HepG2 (cell line): ENCODE results near the gene NUDT3. TPM values are rescaled to one million over a fixed set of nuclear protein-coding genes. Genes with fewer than 3 reads are reported as not detected.

Experiments
- AKNA ChIP-seq: sonication (generic); formaldehyde crosslinking; IDR thresholded peaks from 2 replicates; pipeline ENCODE4 v1.4.0; 2020; ENCODE audit warnings: missing genetic modification reagents, borderline replicate concordance
- HBP1 ChIP-seq: IDR thresholded peaks from 2 replicates; pipeline ENCODE4 v1.6.1; 2016; ENCODE audit warnings: low read depth, control low read depth
- KLF11 ChIP-seq: IDR thresholded peaks from 2 replicates; pipeline ENCODE4 v1.6.1; 2016; ENCODE audit warnings: missing compliant biosample characterization
- MAX ChIP-seq: IDR thresholded peaks from 2 replicates; pipeline ENCODE4 v1.6.1; 2012; ENCODE audit warnings: inconsistent platforms
- NAIF1 ChIP-seq: sonication (generic); formaldehyde crosslinking; IDR thresholded peaks from 2 replicates; pipeline ENCODE4 v1.5.0; 2020; ENCODE audit warnings: mild to moderate bottlenecking, missing genetic modification reagents, borderline replicate concordance
- NR3C1 ChIP-seq: sonication (generic); formaldehyde crosslinking; IDR thresholded peaks from 2 replicates; pipeline ENCODE4 v1.4.0; 2020; ENCODE audit warnings: missing genetic modification reagents
- PRDM10 ChIP-seq: sonication (generic); formaldehyde crosslinking; IDR thresholded peaks from 2 replicates; pipeline ENCODE4 v1.4.0; 2020; ENCODE audit warnings: low read depth, missing genetic modification reagents
- SNAPC2 ChIP-seq: sonication (generic); formaldehyde crosslinking; IDR thresholded peaks from 2 replicates; pipeline ENCODE4 v1.8.1; 2022; ENCODE audit warnings: mild to moderate bottlenecking, missing genetic modification reagents
- SRY ChIP-seq: sonication (generic); formaldehyde crosslinking; IDR thresholded peaks from 2 replicates; pipeline ENCODE4 v1.8.0; 2022; ENCODE audit warnings: mild to moderate bottlenecking, missing genetic modification reagents
- TBL1XR1 ChIP-seq: fragments of 150-350 bp; IDR thresholded peaks from 2 replicates; pipeline ENCODE4 v1.6.1; 2014; ENCODE audit warnings: borderline replicate concordance, low read length; ENCODE audit not compliant: partially characterized antibody
- TSC22D2 ChIP-seq: sonication (generic); formaldehyde crosslinking; IDR thresholded peaks from 2 replicates; pipeline ENCODE4 v1.5.1; 2020; ENCODE audit warnings: missing genetic modification reagents, mild to moderate bottlenecking, borderline replicate concordance
- ZBTB20 ChIP-seq: sonication (generic); formaldehyde crosslinking; IDR thresholded peaks from 2 replicates; pipeline ENCODE4 v1.8.1; 2023; ENCODE audit warnings: missing genetic modification reagents, low read depth, mild to moderate bottlenecking, borderline replicate concordance
- ZBTB38 ChIP-seq: sonication (generic); formaldehyde crosslinking; IDR thresholded peaks from 2 replicates; pipeline ENCODE4 v1.5.1; 2020; ENCODE audit warnings: mild to moderate bottlenecking, missing genetic modification reagents
- ZFYVE20 ChIP-seq: sonication (generic); formaldehyde crosslinking; IDR thresholded peaks from 2 replicates; pipeline ENCODE4 v1.8.0; 2023; ENCODE audit warnings: low read depth, mild to moderate bottlenecking, moderate library complexity, missing genetic modification reagents, borderline replicate concordance
- ZNF326 ChIP-seq: sonication (generic); formaldehyde crosslinking; IDR thresholded peaks from 2 replicates; pipeline ENCODE4 v1.4.0; 2020; ENCODE audit warnings: missing genetic modification reagents, borderline replicate concordance
- ZSCAN21 ChIP-seq: sonication (generic); formaldehyde crosslinking; IDR thresholded peaks from 2 replicates; pipeline ENCODE4 v1.8.0; 2022; ENCODE audit warnings: mild to moderate bottlenecking, missing genetic modification reagents, moderate library complexity, borderline replicate concordance
- polyA plus RNA-seq, 8 experiments: library from polyadenylated mRNA; depleted of rRNA in 3 of 8; stranded (reverse) in 7 of 8; unstranded in 1 of 8; fragments of >200 nt; fragmentation: Illumina TruSeq in 4 of 8; extraction: Trizol in 4 of 8; gene quantifications; 2 replicates each; pipeline versions ENCODE4 v1.2.1 to v1.2.3, GENCODE V29; 2011 to 2016; ENCODE audit warnings: low read depth in 4 of 8, missing spikeins in 1 of 8, mixed read lengths in 1 of 8; ENCODE audit not compliant: insufficient read depth in 1 of 8
- total RNA-seq, 5 experiments: library from RNA; depleted of rRNA; stranded (reverse); fragments of >200 nt; fragmentation: Illumina TruSeq; extraction: Trizol; gene quantifications; 2 replicates each; pipeline ENCODE4 v1.2.3, GENCODE V29; 2016; ENCODE audit warnings: low read depth in 1 of 5

The NUDT3 gene
- total and polyA plus RNA-seq, 2 of the 13 experiments (the other 11 are each of a cell fraction or from before 2014, with no cell fraction given): 20.2 to 20.6 TPM

GRCh38 chr6:34425498-34426410, 33.3 kb upstream of the NUDT3 start, which contains the start of gene RPS10 (continued):
- TF ChIP-seq HBP1 (CRISPR knock-in tag) (peak; percentile 88), ZNF326 (CRISPR knock-in tag) (no peak), AKNA (CRISPR knock-in tag) (no peak), KLF11 (no peak; the same call in 1 of the 2 replicates), NAIF1 (CRISPR knock-in tag) (peak; percentile 68; the same call in 1 of the 2 replicates), SRY (CRISPR knock-in tag) (peak; percentile 82), SNAPC2 (no peak), ZBTB20 (CRISPR knock-in tag) (peak; percentile 73; the same call in 1 of the 2 replicates), TBL1XR1 (no peak), ZFYVE20 (CRISPR knock-in tag) (no peak), PRDM10 (0 out of 2 replicates have a peak, but pooled peaks have one; percentile 17), NR3C1 (CRISPR knock-in tag) (no peak), TSC22D2 (peak; percentile 44; the same call in 1 of the 2 replicates), ZSCAN21 (CRISPR knock-in tag) (no peak; the same call in 1 of the 2 replicates), ZBTB38 (CRISPR knock-in tag) (no peak), MAX (peak; percentile 84)
